ENCODE measurements around the gene RNU2-1.
"Not testable (repeated sequence)": the region's sequence is repeated elsewhere in the genome, so short reads cannot be mapped to it uniquely, and the experiment has no call there.

RNU2-1 gene

GRCh38 chr17:43215341-43215740, 18.4 kb downstream of the RNU2-1 start:
- FAIRE-seq: no peak

DNA sequence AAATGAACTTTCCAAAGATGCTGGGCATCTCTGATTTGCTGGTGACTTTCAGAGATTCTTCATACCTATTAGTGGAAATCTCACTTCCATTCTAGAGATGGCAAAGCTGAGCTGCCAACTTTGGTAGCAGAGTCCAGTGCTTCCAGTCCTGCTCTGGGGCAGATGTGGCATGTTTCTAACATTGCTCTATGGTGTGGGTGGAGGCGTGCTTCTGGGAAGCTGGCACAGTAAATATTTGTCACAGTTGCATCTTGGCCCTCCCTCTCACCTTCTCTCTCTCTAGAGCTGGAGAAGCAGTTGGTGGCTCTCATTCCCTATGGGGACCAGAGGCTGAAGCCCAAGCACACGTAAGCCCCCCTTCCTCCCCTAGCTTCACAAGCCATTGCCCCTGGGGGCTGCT, 20.2 kb downstream of the RNU2-1 start:
- no peak for FAIRE-seq

DNA sequence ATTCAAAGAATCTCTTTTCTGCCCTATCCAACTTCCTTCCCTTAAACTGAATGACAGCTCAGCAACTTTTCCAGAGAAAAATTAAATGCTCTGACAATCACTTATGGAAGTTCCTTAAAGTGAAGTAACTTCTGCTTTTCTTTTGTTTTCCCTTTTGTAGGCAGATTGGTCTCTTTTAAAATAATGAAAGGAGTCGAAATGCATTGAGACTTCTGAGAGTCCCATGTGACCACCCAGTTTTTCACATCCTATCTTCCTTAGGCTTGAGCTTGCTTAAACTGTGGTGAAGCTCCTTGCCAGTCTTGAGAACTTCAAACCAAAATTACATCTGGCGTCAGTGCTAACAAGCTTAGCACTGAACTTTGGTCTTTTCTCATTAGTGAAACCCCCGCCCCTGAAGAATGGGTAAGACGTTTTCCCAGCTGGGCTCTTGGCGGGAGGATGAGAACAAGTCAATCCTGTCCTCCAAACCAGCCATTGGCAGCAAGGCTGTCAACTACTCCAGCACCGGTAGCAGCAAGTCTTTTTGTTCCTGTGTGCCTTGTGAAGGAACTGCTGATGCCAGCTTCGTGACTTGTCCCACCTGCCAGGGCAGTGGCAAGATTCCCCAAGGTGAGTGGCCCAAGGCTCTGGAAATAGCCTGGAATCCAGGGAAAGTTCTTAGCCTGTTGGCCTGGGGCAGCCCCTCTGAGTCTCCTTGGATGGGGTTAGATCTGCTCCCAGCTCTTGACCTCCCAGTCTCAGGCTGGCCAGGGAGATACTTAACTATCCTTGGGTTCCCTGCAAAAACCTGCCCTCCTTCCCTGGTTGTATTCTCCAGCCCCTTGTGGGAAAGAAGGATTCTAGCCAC, 20.9 kb downstream of the RNU2-1 start:
- no peak for FAIRE-seq

GRCh38 chr17:43211480-43212402, 22.0 kb downstream of the RNU2-1 start, which contains the start of gene TMEM106A:
Gene TMEM106A, plus strand, starts transcription at chr17:43211875. Its CDS starts 1,167 bp downstream, at chr17:43213042.
- FAIRE-seq: no peak

GRCh38 chr17:43211123-43211479, 22.7 kb downstream of the RNU2-1 start:
- no peak for FAIRE-seq

DNA sequence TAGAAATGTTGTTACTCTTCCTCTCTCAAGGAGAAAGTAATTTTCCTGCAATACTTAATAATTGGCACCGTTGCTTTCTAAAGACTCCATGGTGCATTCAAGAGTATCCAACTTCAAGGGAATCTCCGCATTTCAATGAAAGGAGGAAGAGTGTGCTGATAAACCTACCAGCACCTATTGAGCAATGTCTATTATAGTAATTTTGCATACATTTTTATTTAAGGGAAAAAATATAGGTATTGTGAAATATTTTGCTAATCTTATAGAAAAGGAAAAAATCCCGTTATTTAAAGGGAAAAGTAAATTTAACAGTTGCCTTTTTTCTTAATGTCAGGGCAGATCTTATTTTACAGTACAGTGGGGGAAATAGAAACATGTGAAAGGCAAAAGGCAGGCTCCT, 23.2 kb downstream of the RNU2-1 start:
- FAIRE-seq: no peak

DNA sequence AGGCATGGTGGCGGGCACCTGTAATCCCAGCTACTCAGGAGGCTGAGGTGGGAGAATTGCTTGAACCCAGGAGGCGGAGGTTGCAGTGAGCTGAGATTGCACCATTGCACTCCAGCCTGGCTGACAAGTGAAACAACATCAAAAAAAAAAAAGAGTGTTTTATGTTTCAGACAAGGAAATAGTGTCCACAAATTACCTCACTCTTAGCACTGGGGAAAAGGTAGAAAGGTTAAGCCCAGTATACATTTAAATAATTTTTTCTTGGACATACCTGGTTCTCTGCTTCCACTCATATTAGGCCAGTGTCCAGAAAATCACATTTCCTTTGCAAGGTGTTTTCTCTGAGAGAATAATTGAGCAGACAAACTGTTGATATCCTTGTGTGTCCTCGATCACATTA, 30.8 kb downstream of the RNU2-1 start:
- FAIRE-seq: not testable (repeated sequence)

GRCh38 chr17:43200127-43200526, 33.6 kb downstream of the RNU2-1 start:
- no peak for FAIRE-seq

- FAIRE-seq: no peak
These were observed 34.1 kb downstream of the RNU2-1 start for GRCh38 chr17:43199633-43200032.

DNA sequence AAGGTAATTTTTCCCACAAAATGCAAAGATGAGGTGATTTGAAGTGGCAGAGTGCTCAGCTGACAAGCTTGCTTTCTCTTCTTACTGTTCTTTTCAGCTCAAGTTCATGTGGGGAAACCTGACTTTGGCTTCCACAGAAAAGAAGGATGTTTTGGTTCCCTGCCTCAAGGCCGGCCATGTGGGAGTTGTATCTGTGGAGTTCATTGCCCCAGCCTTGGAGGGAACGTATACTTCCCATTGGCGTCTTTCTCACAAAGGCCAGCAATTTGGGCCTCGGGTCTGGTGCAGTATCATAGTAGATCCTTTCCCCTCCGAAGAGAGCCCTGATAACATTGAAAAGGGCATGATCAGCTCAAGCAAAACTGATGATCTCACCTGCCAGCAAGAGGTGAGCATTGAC, 40.5 kb downstream of the RNU2-1 start:
- FAIRE-seq: no peak

GRCh38 chr17:43186656-43187055, 47.1 kb downstream of the RNU2-1 start:
- FAIRE-seq: not testable (repeated sequence)

DNA sequence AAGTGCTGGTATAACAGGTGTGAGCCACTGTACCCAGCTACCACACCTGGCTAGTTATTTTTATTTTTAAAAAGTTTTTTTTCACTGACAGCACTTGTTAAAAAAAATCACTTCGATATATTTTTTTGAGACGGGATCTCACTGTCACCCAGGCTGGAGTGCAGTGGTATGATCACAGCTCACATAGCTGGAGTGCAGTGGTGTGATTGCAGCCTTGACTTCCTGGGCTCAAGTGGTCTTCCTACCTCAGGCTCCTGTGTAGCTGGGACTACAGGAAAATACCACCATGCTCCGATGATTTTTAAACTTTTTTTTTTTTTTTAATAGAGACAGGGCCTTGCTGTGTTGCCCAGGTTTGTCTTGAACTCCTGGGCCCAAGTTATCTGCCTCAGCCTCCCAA, 49.9 kb downstream of the RNU2-1 start:
- FAIRE-seq: no peak
